SW480 (cell line): ENCODE data around the gene SETD1A.
"Not testable (repeated sequence)": the region's sequence is repeated elsewhere in the genome, so short reads cannot be mapped to it uniquely, and the experiment has no call there.

Experiments used
- DNase-seq: peaks from one replicate; pipeline ENCODE4 v3.0.0-alpha.2; 2016; ENCODE audit warnings: low spot score

Gene SETD1A

GRCh38 chr16:30929167-30929566, 28.4 kb upstream of the SETD1A start:
- DNase-seq = no peak

GRCh38 chr16:30930160-30930571, 27.4 kb upstream of the SETD1A start:
- no peak for DNase-seq

GRCh38 chr16:30931068-30931650, 26.4 kb upstream of the SETD1A start:
- DNase-seq = no peak

- no peak for DNase-seq
These were observed 22.6 kb upstream of the SETD1A start for GRCh38 chr16:30934827-30935557.

- no peak for DNase-seq
These were observed 19.9 kb upstream of the SETD1A start for GRCh38 chr16:30937692-30938091.

GRCh38 chr16:30939571-30939970, 18.0 kb upstream of the SETD1A start:
- not testable (repeated sequence) for DNase-seq

GRCh38 chr16:30941600-30942425, 15.7 kb upstream of the SETD1A start:
- peak; percentile 66 for DNase-seq

- DNase-seq = no peak
These were observed 15.1 kb upstream of the SETD1A start for GRCh38 chr16:30942426-30942806.

- DNase-seq = no peak
These were observed 13.2 kb upstream of the SETD1A start for GRCh38 chr16:30944352-30944751.

GRCh38 chr16:30946671-30947540, 10.6 kb upstream of the SETD1A start:
- DNase-seq = no peak

- no peak for DNase-seq
These were observed 10.1 kb upstream of the SETD1A start for GRCh38 chr16:30947541-30947858.

- DNase-seq = peak; percentile 73
These were observed 9.5 kb upstream of the SETD1A start for GRCh38 chr16:30947859-30948666.

GRCh38 chr16:30948667-30949649, 8.6 kb upstream of the SETD1A start, which contains the start of gene ORAI3:
Gene ORAI3, plus strand, starts transcription at chr16:30949068. Its CDS starts 222 bp downstream, at chr16:30949290.
- DNase-seq = peak; percentile 54

GRCh38 chr16:30949650-30950515, 7.7 kb upstream of the SETD1A start:
- DNase-seq = peak; percentile 78

- DNase-seq = no peak
These were observed 7.0 kb upstream of the SETD1A start for GRCh38 chr16:30950516-30951065.

GRCh38 chr16:30951193-30951592, 6.4 kb upstream of the SETD1A start:
- no peak for DNase-seq

GRCh38 chr16:30951750-30952149, 5.8 kb upstream of the SETD1A start:
- no peak for DNase-seq

GRCh38 chr16:30953111-30953510, 4.4 kb upstream of the SETD1A start:
- no peak for DNase-seq
